ENCODE measurements around the gene RPS6KA5. TPM values are rescaled to one million over a fixed set of nuclear protein-coding genes. Genes with fewer than 3 reads are reported as not detected.
"Not testable (repeated sequence)": the region's sequence is repeated elsewhere in the genome, so short reads cannot be mapped to it uniquely, and the experiment has no call there.

The RPS6KA5 gene
- 1 to 10 TPM; 7.4 to 8.9 (median 7.8) TPM for polyA plus RNA-seq (ENCODE audit: insufficient read length in 4 of 4)

- peak; percentile 98 to 99 (median 99) for DNase-seq (ENCODE audit: low read depth in 4 of 4, low spot score in 3 of 4)
Measured at GRCh38 chr14:91060351-91061055, at the start of gene RPS6KA5. Gene RPS6KA5, minus strand, starts transcription at chr14:91060641. Its CDS starts 207 bp downstream, at chr14:91060434.

- DNase-seq (ENCODE audit: low read depth in 4 of 4, low spot score in 3 of 4) = no peak
Measured at GRCh38 chr14:91108941-91109611, 48.6 kb upstream of the RPS6KA5 start.

- DNase-seq (ENCODE audit: low read depth in 4 of 4, low spot score in 3 of 4) = no peak
Measured at GRCh38 chr14:91103116-91103515, 42.7 kb upstream of the RPS6KA5 start.

GRCh38 chr14:91100102-91100501 lies 39.7 kb upstream of the RPS6KA5 start:
- DNase-seq (ENCODE audit: low read depth in 4 of 4, low spot score in 3 of 4) = no peak

GRCh38 chr14:91098591-91098990 lies 38.1 kb upstream of the RPS6KA5 start:
- DNase-seq (ENCODE audit: low read depth in 4 of 4, low spot score in 3 of 4) = no peak

- not testable (repeated sequence) for DNase-seq (ENCODE audit: low read depth in 4 of 4, low spot score in 3 of 4)
Measured at GRCh38 chr14:91097657-91098056, 37.2 kb upstream of the RPS6KA5 start.

- no peak for DNase-seq (ENCODE audit: low read depth in 4 of 4, low spot score in 3 of 4)
Measured at GRCh38 chr14:91095178-91095577, 34.7 kb upstream of the RPS6KA5 start.

GRCh38 chr14:91094772-91095171 lies 34.3 kb upstream of the RPS6KA5 start:
- no peak for DNase-seq (ENCODE audit: low read depth in 4 of 4, low spot score in 3 of 4)

GRCh38 chr14:91093743-91094472 lies 33.5 kb upstream of the RPS6KA5 start:
- DNase-seq (ENCODE audit: low read depth in 4 of 4, low spot score in 3 of 4) = not testable (repeated sequence)

GRCh38 chr14:91092073-91092472 lies 31.6 kb upstream of the RPS6KA5 start:
- DNase-seq (ENCODE audit: low read depth in 4 of 4, low spot score in 3 of 4) = no peak

GRCh38 chr14:91090743-91091142 lies 30.3 kb upstream of the RPS6KA5 start:
- no peak for DNase-seq (ENCODE audit: low read depth in 4 of 4, low spot score in 3 of 4)

- DNase-seq (ENCODE audit: low read depth in 4 of 4, low spot score in 3 of 4) = no peak
Measured at GRCh38 chr14:91089958-91090535, 29.6 kb upstream of the RPS6KA5 start.

- no peak for DNase-seq (ENCODE audit: low read depth in 4 of 4, low spot score in 3 of 4)
Measured at GRCh38 chr14:91088585-91089235, 28.3 kb upstream of the RPS6KA5 start.

- DNase-seq (ENCODE audit: low read depth in 4 of 4, low spot score in 3 of 4) = not testable (repeated sequence)
Measured at GRCh38 chr14:91087470-91087869, 27.0 kb upstream of the RPS6KA5 start.

GRCh38 chr14:91084516-91084915 lies 24.1 kb upstream of the RPS6KA5 start:
- no peak for DNase-seq (ENCODE audit: low read depth in 4 of 4, low spot score in 3 of 4)

GRCh38 chr14:91082282-91082681 lies 21.8 kb upstream of the RPS6KA5 start:
- no peak for DNase-seq (ENCODE audit: low read depth in 4 of 4, low spot score in 3 of 4)

GRCh38 chr14:91080071-91080470 lies 19.6 kb upstream of the RPS6KA5 start:
- DNase-seq (ENCODE audit: low read depth in 4 of 4, low spot score in 3 of 4) = no peak

- DNase-seq (ENCODE audit: low read depth in 4 of 4, low spot score in 3 of 4) = no peak
Measured at GRCh38 chr14:91078095-91078737, 17.8 kb upstream of the RPS6KA5 start.

- DNase-seq (ENCODE audit: low read depth in 4 of 4, low spot score in 3 of 4) = no peak
Measured at GRCh38 chr14:91075553-91075952, 15.1 kb upstream of the RPS6KA5 start.

GRCh38 chr14:91070572-91070971 lies 10.1 kb upstream of the RPS6KA5 start:
- no peak for DNase-seq (ENCODE audit: low read depth in 4 of 4, low spot score in 3 of 4)

Data from left renal pelvis (tissue), 4 donors.